Choroid plexus epithelial cell (primary cell): ENCODE results near the gene ERC2.

Experiments used
- DNase-seq: peaks from one replicate; pipeline ENCODE4 v3.0.0-alpha.2; 2010; ENCODE audit warnings: low read depth
- H3K4me3 ChIP-seq: 2 replicates; pipeline ENCODE4 v1.5.1; 2011; ENCODE audit warnings: low read depth, mild to moderate bottlenecking, control low read depth, low read length, moderate library complexity
- CTCF ChIP-seq: conservative IDR thresholded peaks from 2 replicates; pipeline ENCODE4 v1.5.1; 2011; ENCODE audit warnings: low read depth, mild to moderate bottlenecking, control low read depth, inconsistent platforms, low read length, moderate library complexity

The ERC2 gene

DNA sequence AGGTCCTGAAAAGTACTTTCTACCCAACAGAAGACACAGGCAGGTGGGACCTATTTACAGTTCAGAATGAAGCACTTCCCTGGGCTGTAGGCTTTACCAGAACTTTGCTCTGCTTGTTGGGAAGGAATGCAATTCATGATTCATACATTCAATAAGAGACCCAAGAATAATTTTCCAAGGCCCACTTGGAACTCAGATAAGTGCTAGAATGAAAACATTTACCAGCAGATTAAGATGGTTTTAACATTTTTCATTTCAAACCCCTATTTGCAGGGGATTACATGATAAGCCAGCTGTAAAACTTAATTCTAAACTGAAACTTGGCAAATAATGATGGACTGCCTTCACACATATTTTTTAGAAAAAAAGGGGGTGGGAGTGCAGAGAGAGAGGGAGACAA lies 417.2 kb downstream of the ERC2 start:
- no peak for DNase-seq
- no peak for TF ChIP-seq CTCF
- no peak overlapping the region for H3K4me3 ChIP-seq

- DNase-seq: no peak
- H3K4me3 ChIP-seq: no peak overlapping the region
- no peak for TF ChIP-seq CTCF
Observed at GRCh38 chr3:56048946-56049345, 419.3 kb downstream of the ERC2 start.

DNA sequence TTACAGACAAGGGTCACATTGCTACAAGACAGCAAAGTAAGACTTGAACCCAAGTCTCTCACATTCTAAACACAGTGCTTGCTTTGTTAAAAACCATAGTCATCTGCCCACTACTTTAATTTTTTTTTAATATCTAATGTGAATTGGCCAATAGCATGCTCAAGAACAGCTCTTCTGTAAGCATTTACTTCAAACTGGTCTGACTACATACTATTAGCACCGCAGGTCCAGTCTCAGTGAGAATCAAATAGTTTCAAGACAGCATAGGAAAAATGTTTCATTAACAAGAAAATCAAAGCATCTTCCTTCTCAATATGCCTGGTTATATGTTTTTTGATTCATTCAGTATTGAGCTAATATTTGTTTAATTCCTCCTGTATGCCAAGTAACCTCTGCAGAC lies 419.9 kb downstream of the ERC2 start:
- H3K4me3 ChIP-seq: no peak overlapping the region
- no peak for TF ChIP-seq CTCF
- no peak for DNase-seq

GRCh38 chr3:56042326-56042951 lies 425.8 kb downstream of the ERC2 start:
- no peak overlapping the region for H3K4me3 ChIP-seq
- peak; percentile 76 for DNase-seq
- TF ChIP-seq CTCF: peak; percentile 69

GRCh38 chr3:56025326-56025725 lies 442.9 kb downstream of the ERC2 start:
- no peak for DNase-seq
- no peak overlapping the region for H3K4me3 ChIP-seq
- no peak for TF ChIP-seq CTCF

DNA sequence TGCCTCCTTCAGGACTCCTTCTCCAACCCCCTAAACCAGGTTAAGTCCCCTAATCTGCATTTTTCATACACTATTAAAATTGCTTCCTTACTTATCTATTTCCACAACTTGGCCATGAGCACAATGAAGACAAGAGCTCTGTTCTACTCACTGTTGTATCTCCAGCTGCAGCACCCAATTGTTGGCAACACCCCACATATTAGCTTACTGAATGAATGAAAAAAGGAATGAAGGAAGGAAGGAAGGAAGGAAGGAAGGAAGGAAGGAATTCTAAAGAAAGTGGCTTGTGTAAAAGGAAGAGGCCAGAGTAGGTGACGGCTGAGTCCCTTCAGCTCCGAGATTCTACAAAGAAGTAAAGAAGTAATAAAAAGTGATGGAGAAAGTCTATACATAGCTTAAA lies 444.7 kb downstream of the ERC2 start:
- TF ChIP-seq CTCF: no peak
- no peak for DNase-seq

DNA sequence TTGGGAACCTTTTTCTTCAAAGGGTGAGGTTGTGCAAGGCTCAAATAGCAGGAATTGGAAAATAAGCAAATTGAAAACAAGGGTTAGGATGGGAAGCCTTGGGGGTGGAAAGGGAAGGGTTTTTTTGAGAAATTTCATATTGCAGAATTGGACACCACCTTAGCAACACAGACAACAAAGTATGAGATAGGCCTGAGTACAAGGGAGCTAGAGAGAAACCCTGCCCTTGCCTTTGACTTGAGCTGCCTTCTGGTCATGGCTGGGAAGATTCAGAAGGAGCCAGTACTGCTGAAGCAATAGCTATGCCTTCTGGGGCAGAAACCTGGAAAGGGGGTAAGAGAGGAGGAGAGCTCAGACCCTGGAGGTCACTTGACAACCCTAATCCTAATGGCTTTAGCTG lies 445.6 kb downstream of the ERC2 start:
- no peak overlapping the region for H3K4me3 ChIP-seq
- no peak for TF ChIP-seq CTCF
- DNase-seq: no peak

More for the DNA sequence above, 444.7 kb downstream of the ERC2 start:
- no peak overlapping the region for H3K4me3 ChIP-seq
